GM10248 (cell line): ENCODE measurements around the gene CHPT1.

ENCODE experiments used
- CTCF ChIA-PET: fragments of 300-600 bp; sonication (Branson Sonifier 250); formaldehyde crosslinking; extraction: SDS; loops from one replicate; lab custom pipeline; 2021; ENCODE audit warnings: antibody characterized with exemption; lab: Yijun Ruan, JAX
- POLR2A ChIA-PET: fragments of 350-650 bp; sonication (Branson Sonifier 250); formaldehyde crosslinking; extraction: SDS; loops from one replicate; lab custom pipeline; 2020; ENCODE audit warnings: antibody characterized with exemption; lab: Yijun Ruan, JAX
- DNase-seq: peaks from one replicate; pipeline ENCODE4 v3.0.0; 2012; ENCODE audit errors: extremely low spot score
- CTCF ChIP-seq: IDR thresholded peaks from 2 replicates; pipeline ENCODE4 v1.5.1; 2012; ENCODE audit warnings: mild to moderate bottlenecking, low read depth; ENCODE audit errors: extremely low read depth, missing control alignments, control extremely low read depth

CHPT1 gene

DNA sequence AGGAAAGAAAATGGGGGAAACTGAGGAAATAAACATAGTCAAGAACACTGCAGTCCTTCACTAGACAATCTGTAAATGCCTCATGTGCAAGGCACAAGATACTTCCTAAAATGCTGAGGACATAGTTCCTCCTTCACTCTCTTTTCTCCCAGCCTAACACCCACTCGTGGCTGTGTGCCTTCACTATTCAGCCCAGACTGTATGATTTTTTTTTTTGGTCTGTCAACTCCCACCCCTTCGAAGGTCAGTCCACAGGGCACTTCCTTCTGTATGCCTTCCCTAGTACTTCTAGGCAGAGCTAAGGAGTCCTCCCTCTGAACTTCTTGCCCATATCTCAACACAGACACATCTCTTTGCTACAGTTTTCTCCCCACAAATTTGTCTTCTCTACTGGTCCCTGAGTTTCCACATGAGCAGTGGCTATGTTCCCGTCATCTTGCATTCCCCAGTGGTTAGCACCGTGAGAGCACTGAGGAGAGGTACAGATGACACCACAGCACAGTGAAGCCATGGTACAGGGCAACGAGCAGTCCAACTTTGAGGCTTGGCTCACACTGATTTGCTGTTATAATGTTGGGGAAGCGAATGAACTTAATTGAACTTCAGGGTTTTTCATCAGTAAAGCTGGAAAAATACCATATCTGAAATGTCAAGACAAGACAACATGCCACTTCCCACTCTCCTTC is 65.9 kb downstream of the CHPT1 start:
- POLR2A ChIA-PET, result no interaction called here
- DNase-seq, result no peak
- TF ChIP-seq CTCF, result no peak
- CTCF ChIA-PET, result interaction anchor here (1.3 to 1.8 kb wide), 3 partner anchors 10 to 67 kb away, joined by 3 to 12 read pairs (median 4); partner anchors contain the start of gene GNPTAB

DNA sequence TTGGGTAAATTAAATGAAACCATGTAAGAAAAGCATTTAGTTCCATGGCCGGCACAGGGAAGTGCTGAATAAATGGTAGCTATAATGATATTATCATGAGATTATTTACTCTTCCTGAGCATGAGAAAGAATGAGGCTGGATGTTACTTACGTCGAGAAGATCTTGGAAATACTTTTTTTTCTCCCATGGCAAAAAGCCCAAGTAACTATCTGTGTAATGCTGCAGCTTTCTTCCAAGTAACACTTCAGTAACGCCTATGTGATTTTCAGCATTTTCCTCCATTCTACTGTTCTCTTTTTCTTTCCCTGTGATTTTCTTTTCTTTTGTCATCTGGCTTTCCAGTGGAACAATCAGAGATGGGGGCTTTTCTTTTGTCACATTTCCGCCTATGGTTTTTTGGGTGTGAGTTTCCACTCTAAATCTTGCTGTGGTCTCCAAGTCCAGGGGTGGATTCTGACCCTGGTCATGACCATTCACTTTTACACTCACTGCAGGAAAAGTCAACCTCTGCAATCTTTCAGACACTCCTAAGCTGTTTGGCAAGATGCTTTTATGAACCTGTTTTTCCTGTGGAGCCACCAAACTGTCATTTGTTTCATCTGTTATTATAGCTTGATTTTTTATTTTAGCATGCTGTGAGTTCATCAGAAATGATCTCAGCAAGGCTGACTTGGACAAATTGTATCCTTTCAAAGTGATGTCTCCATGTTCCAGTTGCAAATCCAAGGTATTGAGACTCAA is 66.8 kb downstream of the CHPT1 start:
- no peak for TF ChIP-seq CTCF
- ChIA-PET CTCF (interaction anchor here (1.3 to 1.8 kb wide), 4 partner anchors 9 to 67 kb away, joined by 3 to 12 read pairs (median 4); partner anchors contain the start of gene GNPTAB), POLR2A (no interaction called here)
- DNase-seq, result no peak

- CTCF ChIA-PET, result interaction anchor here (1.3 kb wide), 1 partner anchor 10 kb away, joined by 3 read pairs; no protein-coding TSS in a partner anchor
- DNase-seq, result no peak
- POLR2A ChIA-PET, result no interaction called here
- TF ChIP-seq CTCF, result no peak
These were observed 70.1 kb downstream of the CHPT1 start for GRCh38 chr12:101767537-101767936.

GRCh38 chr12:101768781-101769180 is 71.3 kb downstream of the CHPT1 start:
- no peak for TF ChIP-seq CTCF
- POLR2A ChIA-PET, result no interaction called here
- no peak for DNase-seq
- CTCF ChIA-PET, result interaction anchor here (0.6 to 2.6 kb wide), 9 partner anchors 9 to 71 kb away, joined by 3 to 15 read pairs (median 8); partner anchors contain the start of gene GNPTAB

GRCh38 chr12:101769865-101770264 is 72.4 kb downstream of the CHPT1 start:
- ChIA-PET POLR2A (no interaction called here), CTCF (interaction anchor here (0.9 to 2.6 kb wide), 6 partner anchors 10 to 70 kb away, joined by 3 to 15 read pairs (median 11); partner anchors contain the start of gene GNPTAB)
- no peak for TF ChIP-seq CTCF
- DNase-seq, result no peak

DNA sequence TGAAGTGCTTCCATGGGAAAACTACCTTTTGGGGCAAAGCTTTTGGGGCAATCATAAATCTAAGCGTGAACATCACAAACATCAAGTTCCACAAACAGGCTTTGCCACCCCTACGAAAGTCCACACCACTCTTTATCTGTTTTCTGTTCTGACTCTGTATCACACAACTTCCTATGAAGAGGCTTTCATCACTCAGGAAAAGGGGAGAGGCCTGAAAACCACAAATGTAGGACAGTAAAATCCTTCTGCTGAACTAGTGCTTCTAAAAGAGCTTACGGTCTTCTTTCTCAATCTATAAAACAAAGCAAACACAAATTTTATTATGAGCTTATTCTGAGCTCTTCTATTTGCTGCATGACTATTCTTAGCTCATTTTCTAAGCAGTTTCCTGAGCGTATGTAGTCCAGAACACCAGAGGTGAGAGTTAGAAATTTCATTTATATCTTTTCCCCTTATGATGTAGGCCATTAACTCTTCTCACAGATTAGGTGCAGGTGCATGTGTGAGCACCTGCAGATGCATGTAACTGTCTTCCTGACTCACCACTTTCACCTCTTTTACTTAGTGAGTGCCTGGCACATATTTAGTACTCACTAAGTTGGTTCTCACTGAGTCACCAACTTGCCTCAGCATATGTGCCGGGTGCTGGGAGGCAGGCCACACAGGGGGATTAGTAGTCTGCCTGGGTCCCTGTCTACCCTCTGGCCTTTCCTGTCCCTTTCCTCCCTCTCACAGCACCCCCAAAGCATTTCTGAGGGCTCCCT is 74.8 kb downstream of the CHPT1 start:
- DNase-seq, result no peak
- no peak for TF ChIP-seq CTCF
- ChIA-PET POLR2A (interaction anchor here (0.5 kb wide), 1 partner anchor 51 kb away, joined by 4 read pairs; no protein-coding TSS in a partner anchor), CTCF (interaction anchor here (0.6 to 3.6 kb wide), 25 partner anchors 8 to 771 kb away, joined by 3 to 96 read pairs (median 6); partner anchors contain the start of gene GNPTAB)
